ENCODE data around the gene FAM13C.

The FAM13C gene

DNA sequence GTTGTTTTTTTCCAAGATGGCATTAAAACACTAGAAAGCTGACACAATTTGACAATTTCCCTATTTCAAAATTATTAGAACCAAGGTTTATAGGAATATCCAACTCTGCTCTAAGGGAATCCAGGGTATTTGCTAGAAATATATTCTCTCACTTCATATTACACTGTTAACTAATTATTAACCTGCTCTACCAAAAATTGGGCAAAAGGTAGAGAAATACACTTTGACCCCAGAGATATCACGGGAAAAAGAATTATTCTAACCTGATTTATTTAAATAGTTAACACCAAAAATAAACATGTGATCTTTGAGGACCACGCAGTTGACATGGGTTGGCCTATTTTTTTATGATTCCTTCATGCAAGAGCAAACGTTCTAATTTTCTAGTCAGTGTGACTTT, 21.6 kb upstream of the FAM13C start:
- POLR2A ChIA-PET, result no interaction called here
- TF ChIP-seq, protein P1, sequence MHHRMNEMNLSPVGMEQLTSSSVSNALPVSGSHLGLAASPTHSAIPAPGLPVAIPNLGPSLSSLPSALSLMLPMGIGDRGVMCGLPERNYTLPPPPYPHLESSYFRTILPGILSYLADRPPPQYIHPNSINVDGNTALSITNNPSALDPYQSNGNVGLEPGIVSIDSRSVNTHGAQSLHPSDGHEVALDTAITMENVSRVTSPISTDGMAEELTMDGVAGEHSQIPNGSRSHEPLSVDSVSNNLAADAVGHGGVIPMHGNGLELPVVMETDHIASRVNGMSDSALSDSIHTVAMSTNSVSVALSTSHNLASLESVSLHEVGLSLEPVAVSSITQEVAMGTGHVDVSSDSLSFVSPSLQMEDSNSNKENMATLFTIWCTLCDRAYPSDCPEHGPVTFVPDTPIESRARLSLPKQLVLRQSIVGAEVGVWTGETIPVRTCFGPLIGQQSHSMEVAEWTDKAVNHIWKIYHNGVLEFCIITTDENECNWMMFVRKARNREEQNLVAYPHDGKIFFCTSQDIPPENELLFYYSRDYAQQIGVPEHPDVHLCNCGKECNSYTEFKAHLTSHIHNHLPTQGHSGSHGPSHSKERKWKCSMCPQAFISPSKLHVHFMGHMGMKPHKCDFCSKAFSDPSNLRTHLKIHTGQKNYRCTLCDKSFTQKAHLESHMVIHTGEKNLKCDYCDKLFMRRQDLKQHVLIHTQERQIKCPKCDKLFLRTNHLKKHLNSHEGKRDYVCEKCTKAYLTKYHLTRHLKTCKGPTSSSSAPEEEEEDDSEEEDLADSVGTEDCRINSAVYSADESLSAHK (tag by site-specific recombination; IDR thresholded peaks at IDR 0.05), result no peak
- no peak for TF ChIP-seq ZNF670 (tag by site-specific recombination; IDR thresholded peaks at IDR 0.05; ENCODE audit: low read depth)
- TF ChIP-seq ZNF426 (tag by site-specific recombination; IDR thresholded peaks at IDR 0.05), result no peak
- TF ChIP-seq, protein P2, sequence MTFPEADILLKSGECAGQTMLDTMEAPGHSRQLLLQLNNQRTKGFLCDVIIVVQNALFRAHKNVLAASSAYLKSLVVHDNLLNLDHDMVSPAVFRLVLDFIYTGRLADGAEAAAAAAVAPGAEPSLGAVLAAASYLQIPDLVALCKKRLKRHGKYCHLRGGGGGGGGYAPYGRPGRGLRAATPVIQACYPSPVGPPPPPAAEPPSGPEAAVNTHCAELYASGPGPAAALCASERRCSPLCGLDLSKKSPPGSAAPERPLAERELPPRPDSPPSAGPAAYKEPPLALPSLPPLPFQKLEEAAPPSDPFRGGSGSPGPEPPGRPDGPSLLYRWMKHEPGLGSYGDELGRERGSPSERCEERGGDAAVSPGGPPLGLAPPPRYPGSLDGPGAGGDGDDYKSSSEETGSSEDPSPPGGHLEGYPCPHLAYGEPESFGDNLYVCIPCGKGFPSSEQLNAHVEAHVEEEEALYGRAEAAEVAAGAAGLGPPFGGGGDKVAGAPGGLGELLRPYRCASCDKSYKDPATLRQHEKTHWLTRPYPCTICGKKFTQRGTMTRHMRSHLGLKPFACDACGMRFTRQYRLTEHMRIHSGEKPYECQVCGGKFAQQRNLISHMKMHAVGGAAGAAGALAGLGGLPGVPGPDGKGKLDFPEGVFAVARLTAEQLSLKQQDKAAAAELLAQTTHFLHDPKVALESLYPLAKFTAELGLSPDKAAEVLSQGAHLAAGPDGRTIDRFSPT (tag by site-specific recombination; IDR thresholded peaks at IDR 0.05), result no peak
- no peak for TF ChIP-seq ZNF701 (tag by site-specific recombination; IDR thresholded peaks at IDR 0.05)
- TF ChIP-seq, protein P3, sequence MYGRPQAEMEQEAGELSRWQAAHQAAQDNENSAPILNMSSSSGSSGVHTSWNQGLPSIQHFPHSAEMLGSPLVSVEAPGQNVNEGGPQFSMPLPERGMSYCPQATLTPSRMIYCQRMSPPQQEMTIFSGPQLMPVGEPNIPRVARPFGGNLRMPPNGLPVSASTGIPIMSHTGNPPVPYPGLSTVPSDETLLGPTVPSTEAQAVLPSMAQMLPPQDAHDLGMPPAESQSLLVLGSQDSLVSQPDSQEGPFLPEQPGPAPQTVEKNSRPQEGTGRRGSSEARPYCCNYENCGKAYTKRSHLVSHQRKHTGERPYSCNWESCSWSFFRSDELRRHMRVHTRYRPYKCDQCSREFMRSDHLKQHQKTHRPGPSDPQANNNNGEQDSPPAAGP (tag by site-specific recombination; IDR thresholded peaks at IDR 0.05), result no peak
- TF ChIP-seq GFI1B (tag by site-specific recombination; IDR thresholded peaks at IDR 0.05), result no peak
- TF ChIP-seq REPIN1 (tag by site-specific recombination; IDR thresholded peaks at IDR 0.05; ENCODE audit: low read depth), result no peak
- TF ChIP-seq ZNF473 (tag by site-specific recombination; IDR thresholded peaks at IDR 0.05), result no peak
- TF ChIP-seq, protein P4, sequence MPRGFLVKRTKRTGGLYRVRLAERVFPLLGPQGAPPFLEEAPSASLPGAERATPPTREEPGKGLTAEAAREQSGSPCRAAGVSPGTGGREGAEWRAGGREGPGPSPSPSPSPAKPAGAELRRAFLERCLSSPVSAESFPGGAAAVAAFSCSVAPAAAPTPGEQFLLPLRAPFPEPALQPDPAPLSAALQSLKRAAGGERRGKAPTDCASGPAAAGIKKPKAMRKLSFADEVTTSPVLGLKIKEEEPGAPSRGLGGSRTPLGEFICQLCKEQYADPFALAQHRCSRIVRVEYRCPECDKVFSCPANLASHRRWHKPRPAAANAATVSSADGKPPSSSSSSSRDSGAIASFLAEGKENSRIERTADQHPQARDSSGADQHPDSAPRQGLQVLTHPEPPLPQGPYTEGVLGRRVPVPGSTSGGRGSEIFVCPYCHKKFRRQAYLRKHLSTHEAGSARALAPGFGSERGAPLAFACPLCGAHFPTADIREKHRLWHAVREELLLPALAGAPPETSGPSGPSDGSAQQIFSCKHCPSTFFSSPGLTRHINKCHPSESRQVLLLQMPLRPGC (tag by site-specific recombination; IDR thresholded peaks at IDR 0.05), result no peak
- no peak for TF ChIP-seq SALL2 (tag by site-specific recombination; IDR thresholded peaks at IDR 0.05; ENCODE audit: borderline replicate concordance)
- Histone ChIP-seq H3K36me3 (ENCODE audit: control insufficient read depth in 2 of 2, insufficient read depth in 1 of 2, low read length in 2 of 2) (no peaks in the 10 kb centered on the region), H3K4me1 (ENCODE audit: control insufficient read depth, insufficient read depth, low read length) (no peaks in the 10 kb centered on the region), H3K4me3 (ENCODE audit: low read depth, low read length) (no peak overlapping the region), H3K27ac (ENCODE audit: extremely low read depth, low read depth, low read length) (no peak overlapping the region), H3K9me3 (ENCODE audit: control insufficient read depth, insufficient read depth, low read depth, low read length) (no peaks in the 10 kb centered on the region)
- CTCF ChIA-PET, result interaction anchor here (0.6 kb wide), 1 partner anchor 691 kb away, joined by 3 read pairs; no protein-coding TSS in a partner anchor

DNA sequence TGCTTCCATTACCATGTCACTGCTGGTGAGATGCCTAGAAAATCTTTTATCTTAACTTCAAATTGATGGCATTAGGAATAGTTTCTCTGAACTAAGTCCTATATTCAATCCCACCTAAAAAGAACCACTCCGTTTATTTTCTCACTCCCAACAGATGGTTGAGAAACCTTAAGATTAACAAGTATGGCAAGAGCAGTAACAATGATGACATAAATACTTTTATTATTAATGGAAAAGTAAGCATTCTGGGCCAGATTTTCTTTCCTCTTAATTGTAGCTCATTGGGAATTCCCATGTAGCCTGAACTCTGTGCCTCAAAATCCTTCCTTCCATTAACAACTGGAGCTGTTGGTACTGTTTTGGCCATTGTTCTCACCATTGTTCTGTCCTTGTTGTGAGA, 21.1 kb upstream of the FAM13C start:
- CTCF ChIA-PET, result no interaction called here
- no peaks in the 10 kb centered on the region for H3K9me3 ChIP-seq (ENCODE audit: control insufficient read depth, insufficient read depth, low read depth, low read length)
- H3K27ac ChIP-seq (ENCODE audit: extremely low read depth, low read depth, low read length), result no peak overlapping the region

More for the DNA sequence above, 21.1 kb upstream of the FAM13C start:
- TF ChIP-seq ZNF792 (tag by site-specific recombination; IDR thresholded peaks at IDR 0.05), result no peak
- no peak for TF ChIP-seq ZNF2 (tag by site-specific recombination; IDR thresholded peaks at IDR 0.05)
- TF ChIP-seq, protein P5, sequence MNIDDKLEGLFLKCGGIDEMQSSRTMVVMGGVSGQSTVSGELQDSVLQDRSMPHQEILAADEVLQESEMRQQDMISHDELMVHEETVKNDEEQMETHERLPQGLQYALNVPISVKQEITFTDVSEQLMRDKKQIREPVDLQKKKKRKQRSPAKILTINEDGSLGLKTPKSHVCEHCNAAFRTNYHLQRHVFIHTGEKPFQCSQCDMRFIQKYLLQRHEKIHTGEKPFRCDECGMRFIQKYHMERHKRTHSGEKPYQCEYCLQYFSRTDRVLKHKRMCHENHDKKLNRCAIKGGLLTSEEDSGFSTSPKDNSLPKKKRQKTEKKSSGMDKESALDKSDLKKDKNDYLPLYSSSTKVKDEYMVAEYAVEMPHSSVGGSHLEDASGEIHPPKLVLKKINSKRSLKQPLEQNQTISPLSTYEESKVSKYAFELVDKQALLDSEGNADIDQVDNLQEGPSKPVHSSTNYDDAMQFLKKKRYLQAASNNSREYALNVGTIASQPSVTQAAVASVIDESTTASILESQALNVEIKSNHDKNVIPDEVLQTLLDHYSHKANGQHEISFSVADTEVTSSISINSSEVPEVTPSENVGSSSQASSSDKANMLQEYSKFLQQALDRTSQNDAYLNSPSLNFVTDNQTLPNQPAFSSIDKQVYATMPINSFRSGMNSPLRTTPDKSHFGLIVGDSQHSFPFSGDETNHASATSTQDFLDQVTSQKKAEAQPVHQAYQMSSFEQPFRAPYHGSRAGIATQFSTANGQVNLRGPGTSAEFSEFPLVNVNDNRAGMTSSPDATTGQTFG (tag by site-specific recombination; IDR thresholded peaks at IDR 0.05; ENCODE audit: borderline replicate concordance), result no peak
- no peak for TF ChIP-seq SP7 (tag by site-specific recombination; IDR thresholded peaks at IDR 0.05)
- no peak for TF ChIP-seq ZNF423 (tag by site-specific recombination; IDR thresholded peaks at IDR 0.05)
- TF ChIP-seq ZNF549 (tag by site-specific recombination; IDR thresholded peaks at IDR 0.05), result no peak
- TF ChIP-seq, protein P6, sequence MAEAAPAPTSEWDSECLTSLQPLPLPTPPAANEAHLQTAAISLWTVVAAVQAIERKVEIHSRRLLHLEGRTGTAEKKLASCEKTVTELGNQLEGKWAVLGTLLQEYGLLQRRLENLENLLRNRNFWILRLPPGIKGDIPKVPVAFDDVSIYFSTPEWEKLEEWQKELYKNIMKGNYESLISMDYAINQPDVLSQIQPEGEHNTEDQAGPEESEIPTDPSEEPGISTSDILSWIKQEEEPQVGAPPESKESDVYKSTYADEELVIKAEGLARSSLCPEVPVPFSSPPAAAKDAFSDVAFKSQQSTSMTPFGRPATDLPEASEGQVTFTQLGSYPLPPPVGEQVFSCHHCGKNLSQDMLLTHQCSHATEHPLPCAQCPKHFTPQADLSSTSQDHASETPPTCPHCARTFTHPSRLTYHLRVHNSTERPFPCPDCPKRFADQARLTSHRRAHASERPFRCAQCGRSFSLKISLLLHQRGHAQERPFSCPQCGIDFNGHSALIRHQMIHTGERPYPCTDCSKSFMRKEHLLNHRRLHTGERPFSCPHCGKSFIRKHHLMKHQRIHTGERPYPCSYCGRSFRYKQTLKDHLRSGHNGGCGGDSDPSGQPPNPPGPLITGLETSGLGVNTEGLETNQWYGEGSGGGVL (tag by site-specific recombination; IDR thresholded peaks at IDR 0.05), result no peak
- H3K36me3 ChIP-seq (ENCODE audit: control insufficient read depth in 2 of 2, insufficient read depth in 1 of 2, low read length in 2 of 2), result no peaks in the 10 kb centered on the region
- POLR2A ChIA-PET, result no interaction called here
- H3K4me1 ChIP-seq (ENCODE audit: control insufficient read depth, insufficient read depth, low read length), result no peaks in the 10 kb centered on the region
- no peak overlapping the region for H3K4me3 ChIP-seq (ENCODE audit: low read depth, low read length)

All from HEK293 (cell line).